Inflammatory macrophage (primary cell): ENCODE data around the gene BICDL1.

Experiments used
- DNase-seq, 2 donors: peaks; one replicate each; pipeline ENCODE4 v3.0.0-alpha.2; 2020 to 2022

BICDL1 gene

GRCh38 chr12:120132054-120132836 is 143.2 kb downstream of the BICDL1 start:
- no peak for DNase-seq

- no peak for DNase-seq
These were observed 143.9 kb downstream of the BICDL1 start for GRCh38 chr12:120132863-120133385.

GRCh38 chr12:120134307-120134980 is 145.4 kb downstream of the BICDL1 start:
- DNase-seq, result no peak

DNA sequence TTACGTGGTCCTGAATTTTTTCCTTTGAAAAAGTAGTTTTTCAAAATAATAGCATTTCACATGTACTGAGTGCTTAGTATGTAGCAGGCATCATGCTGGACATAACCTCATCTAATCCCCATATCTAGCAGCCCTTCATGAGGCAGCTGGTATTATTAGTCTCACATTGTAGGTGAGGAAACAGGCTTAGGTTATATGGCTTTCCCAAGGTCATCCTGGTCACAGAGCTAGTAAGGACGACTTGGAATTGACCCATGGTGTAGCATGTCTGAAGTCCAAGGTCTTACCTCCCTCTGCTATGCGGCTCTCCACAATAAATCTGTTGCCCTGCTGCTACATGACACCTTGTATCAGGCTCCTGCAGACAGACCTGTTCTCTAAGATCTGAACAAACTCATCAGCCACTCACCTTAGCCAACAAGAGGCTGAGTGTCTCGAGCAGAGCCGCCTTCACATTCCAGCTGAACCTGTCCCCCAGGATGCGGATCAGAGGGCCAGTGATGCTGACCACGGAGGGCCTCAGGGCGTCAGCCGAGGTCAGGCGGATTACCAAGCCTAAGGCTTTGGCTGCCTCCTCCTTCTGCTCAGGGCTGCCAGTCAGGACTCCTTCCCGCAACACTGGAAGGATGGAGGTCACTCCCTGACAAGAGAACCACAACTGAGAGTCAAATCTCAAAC is 147.2 kb downstream of the BICDL1 start:
- DNase-seq, result no peak

- DNase-seq, result no peak
These were observed 148.8 kb downstream of the BICDL1 start for GRCh38 chr12:120137833-120138232.

DNA sequence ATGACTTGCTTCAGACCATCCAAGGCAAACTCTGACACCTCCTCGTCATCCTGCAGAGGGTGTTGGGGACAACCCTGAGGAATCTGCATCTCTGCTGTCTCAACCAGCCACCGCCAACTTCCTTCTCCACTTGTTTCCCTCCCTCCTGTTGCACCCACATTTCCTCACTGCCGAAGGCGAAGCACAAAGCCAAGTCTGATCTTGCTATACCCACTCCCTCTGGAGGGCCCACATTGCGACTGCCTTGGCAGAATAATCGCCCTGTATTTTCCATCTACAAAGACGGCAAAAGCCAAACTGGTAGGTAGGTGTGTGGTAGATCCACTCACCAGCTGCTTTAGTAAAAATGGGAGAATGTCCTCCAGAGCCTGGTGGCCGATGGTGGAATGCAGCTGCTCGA is 149.3 kb downstream of the BICDL1 start:
- DNase-seq, result no peak

GRCh38 chr12:120139958-120140357 is 150.9 kb downstream of the BICDL1 start:
- no peak for DNase-seq

DNA sequence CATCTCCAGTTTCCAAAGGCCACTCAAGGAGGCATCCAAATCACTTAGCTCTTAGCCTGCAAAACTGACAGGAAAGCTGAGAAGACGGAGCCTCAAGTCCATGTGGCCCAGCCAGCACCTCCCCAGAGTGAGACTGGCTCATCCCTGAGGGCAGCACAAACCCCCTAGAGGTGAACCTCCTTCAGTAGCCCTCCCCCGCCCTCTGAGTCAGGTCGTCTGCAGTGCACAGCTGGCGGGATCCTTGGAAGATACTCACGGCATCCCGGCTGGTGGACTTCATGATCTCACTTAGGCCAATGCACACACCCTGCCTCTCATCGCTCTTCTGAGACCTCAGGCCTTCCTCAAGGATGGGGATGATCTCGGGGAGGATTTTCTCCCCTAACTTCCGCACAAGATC is 151.6 kb downstream of the BICDL1 start:
- no peak for DNase-seq

DNA sequence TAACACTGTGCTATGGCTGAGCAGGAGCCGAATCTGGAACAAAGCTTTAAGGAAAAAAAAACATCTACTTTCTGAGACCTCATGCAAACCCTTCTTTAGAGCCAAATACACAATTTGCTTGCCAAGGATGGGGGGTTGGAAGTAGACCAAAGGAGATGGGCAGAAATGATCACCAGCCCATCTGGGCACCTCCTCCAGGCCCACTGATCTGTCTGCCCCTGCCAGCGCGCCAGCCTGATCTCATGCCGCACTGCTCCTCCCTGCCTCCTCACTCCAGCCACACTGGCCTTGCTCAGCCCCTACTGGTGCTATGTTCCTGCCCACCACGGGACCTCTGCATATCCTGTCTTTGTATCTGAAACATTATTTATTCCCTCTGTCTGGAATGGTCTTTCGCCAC is 152.3 kb downstream of the BICDL1 start:
- DNase-seq, result no peak

DNA sequence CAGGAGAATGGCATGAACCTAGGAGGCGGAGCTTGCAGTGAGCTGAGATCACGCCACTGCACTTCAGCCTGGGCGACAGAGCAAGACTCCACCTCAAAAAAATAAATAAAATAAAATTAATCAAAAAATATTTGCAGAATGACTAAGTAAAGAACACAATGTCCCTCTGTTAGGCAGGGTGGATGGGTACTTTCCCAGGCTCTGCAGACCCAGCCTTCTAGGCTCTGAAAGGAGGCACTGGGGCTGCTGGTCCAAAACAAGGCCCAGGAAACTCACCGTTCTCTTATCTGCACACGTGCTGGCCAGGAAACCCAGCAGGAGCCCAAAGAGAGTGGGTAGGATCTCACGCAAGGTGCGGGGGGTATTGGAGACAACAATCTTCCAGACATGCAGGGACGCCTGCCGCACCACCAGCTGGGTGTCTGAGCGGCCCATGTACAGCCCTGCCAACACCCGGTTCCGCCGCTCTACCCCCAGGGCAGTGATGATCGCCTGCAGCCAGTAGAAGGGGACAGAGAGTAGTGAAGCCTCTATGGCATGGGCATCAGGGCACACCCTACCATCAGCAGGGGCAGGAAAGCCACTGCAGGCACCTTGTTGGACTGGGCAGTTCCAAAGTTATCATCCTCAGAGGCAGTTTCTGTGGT is 153.3 kb downstream of the BICDL1 start:
- DNase-seq, result no peak
